ENCODE data around the gene TSPAN9. TPM values are rescaled to one million over a fixed set of nuclear protein-coding genes. Genes with fewer than 3 reads are reported as not detected.

Gene TSPAN9
- total RNA-seq, 1 experiment from 2014 or later, result 9.6 TPM

DNA sequence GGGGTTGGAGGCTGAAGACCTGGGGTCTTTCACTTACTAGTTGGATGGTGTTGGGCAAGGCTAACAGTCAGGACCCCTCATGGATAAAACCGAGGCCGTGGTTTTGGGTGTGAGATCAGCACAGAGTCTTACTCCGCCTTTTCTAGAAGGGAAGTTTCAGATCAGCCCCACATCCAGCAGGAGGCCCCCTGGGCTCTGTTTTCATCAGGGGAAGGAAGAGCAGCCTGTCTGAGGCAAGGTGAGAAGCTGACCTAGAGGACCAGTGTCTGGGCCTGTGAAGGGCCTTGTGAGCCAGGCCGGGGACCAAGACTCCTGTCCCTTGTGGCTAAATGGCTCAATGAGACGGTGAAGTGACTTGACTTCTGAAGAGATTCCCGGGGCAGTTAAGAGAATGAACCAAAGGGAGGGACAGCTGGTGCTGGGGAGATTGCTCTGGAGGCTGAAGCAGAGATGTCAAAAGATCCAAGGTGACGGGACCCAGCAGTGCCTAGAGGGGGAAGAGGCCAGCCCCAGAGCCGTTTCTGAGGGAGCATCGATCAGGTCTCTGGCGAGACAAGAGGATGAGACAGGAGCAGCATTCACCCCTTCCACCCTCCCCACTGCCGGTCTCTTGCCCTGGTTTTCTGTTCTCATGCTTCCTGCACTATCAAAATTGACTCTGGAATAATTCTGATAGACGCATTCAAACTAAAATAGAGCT is 40.1 kb upstream of the TSPAN9 start:
- CTCF ChIA-PET, result no interaction called here

DNA sequence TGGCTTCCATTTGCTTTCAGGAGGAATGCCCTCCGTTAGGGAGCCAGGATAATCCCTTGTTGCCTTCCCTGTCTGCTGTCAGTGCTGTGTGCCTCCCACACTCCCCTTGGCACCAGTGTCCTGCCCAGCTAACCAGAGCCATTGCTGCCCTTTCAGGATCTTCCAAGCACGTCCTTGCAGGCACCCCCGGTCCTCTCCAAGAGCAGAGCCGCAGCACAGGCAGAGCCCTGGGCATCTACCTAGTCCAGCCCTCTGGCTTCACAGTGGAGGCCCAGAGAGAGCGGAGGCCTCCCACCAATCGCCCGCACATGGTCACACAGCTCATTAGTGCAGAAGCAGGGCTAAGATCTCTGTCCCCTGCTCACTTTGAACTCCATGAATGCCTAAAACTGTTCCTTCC is 39.0 kb upstream of the TSPAN9 start:
- Histone ChIP-seq H3K27ac (no peak overlapping the region), H3K9me2 (ENCODE audit: insufficient read depth) (no peaks in the 10 kb centered on the region), H2AFZ (no peak overlapping the region), H3K4me2 (no peak overlapping the region), H3K27me3 (ENCODE audit: insufficient read depth, low read depth) (no peaks in the 10 kb centered on the region), H3K9me3 (ENCODE audit: insufficient read depth, low read depth) (no peaks in the 10 kb centered on the region), H3K4me3 (no peak overlapping the region), H3F3A (ENCODE audit: insufficient read depth, low read depth) (peaks cover 3% of the 10 kb centered on the region; the same call in 1 of the 2 replicates), H4K20me1 (ENCODE audit: insufficient read depth) (peaks cover 8% of the 10 kb centered on the region; the same call in 1 of the 2 replicates), H3K79me2 (ENCODE audit: low read depth) (no peaks in the 10 kb centered on the region), H3K36me3 (ENCODE audit: low read depth) (no peaks in the 10 kb centered on the region), H3K4me1 (replicated peaks; ENCODE audit: insufficient read depth) (no peaks in the 10 kb centered on the region)
- TF ChIP-seq EZH2 (IDR thresholded peaks at IDR 0.05; ENCODE audit: low read depth), result no peak
- intact Hi-C loops (cut with micrococcal nuclease; ENCODE audit: unreplicated experiment), result no loop called here
- POLR2A ChIA-PET (ENCODE audit: unreplicated experiment), result no interaction called here
- CTCF ChIA-PET, result no interaction called here
- no peak for DNase-seq
- no TSS peak for BruUV-seq (replicated peaks)

More for the DNA sequence above, 40.1 kb upstream of the TSPAN9 start:
- intact Hi-C loops (cut with micrococcal nuclease; ENCODE audit: unreplicated experiment), result no loop called here
- POLR2A ChIA-PET (ENCODE audit: unreplicated experiment), result interaction anchor here (0.6 kb wide), 1 partner anchor 1437 kb away, joined by 7 read pairs; no protein-coding TSS in a partner anchor
- DNase-seq, result no peak
- H3K4me1 ChIP-seq (replicated peaks; ENCODE audit: insufficient read depth), result no peaks in the 10 kb centered on the region
- peaks cover 8% of the 10 kb centered on the region; the same call in 1 of the 2 replicates for H4K20me1 ChIP-seq (ENCODE audit: insufficient read depth)
- no peaks in the 10 kb centered on the region for H3K27me3 ChIP-seq (ENCODE audit: insufficient read depth, low read depth)
- no TSS peak for BruUV-seq (replicated peaks)
- H3K9me3 ChIP-seq (ENCODE audit: insufficient read depth, low read depth), result no peaks in the 10 kb centered on the region
- no peak overlapping the region for H3K4me3 ChIP-seq
- peaks cover 3% of the 10 kb centered on the region; the same call in 1 of the 2 replicates for H3F3A ChIP-seq (ENCODE audit: insufficient read depth, low read depth)
- no peaks in the 10 kb centered on the region for H3K79me2 ChIP-seq (ENCODE audit: low read depth)
- no peak overlapping the region for H3K4me2 ChIP-seq
- H2AFZ ChIP-seq, result no peak overlapping the region
- H3K27ac ChIP-seq, result no peak overlapping the region
- TF ChIP-seq, protein P1, sequence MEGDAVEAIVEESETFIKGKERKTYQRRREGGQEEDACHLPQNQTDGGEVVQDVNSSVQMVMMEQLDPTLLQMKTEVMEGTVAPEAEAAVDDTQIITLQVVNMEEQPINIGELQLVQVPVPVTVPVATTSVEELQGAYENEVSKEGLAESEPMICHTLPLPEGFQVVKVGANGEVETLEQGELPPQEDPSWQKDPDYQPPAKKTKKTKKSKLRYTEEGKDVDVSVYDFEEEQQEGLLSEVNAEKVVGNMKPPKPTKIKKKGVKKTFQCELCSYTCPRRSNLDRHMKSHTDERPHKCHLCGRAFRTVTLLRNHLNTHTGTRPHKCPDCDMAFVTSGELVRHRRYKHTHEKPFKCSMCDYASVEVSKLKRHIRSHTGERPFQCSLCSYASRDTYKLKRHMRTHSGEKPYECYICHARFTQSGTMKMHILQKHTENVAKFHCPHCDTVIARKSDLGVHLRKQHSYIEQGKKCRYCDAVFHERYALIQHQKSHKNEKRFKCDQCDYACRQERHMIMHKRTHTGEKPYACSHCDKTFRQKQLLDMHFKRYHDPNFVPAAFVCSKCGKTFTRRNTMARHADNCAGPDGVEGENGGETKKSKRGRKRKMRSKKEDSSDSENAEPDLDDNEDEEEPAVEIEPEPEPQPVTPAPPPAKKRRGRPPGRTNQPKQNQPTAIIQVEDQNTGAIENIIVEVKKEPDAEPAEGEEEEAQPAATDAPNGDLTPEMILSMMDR (conservative IDR thresholded peaks at IDR 0.05), result no peak
- no peak for TF ChIP-seq EZH2 (IDR thresholded peaks at IDR 0.05; ENCODE audit: low read depth)
- no peaks in the 10 kb centered on the region for H3K9me2 ChIP-seq (ENCODE audit: insufficient read depth)
- H3K36me3 ChIP-seq (ENCODE audit: low read depth), result no peaks in the 10 kb centered on the region

- POLR2A ChIA-PET (ENCODE audit: unreplicated experiment), result no interaction called here
- no peak overlapping the region for H3K4me2 ChIP-seq
- no peak overlapping the region for H3K27ac ChIP-seq
- BruUV-seq (replicated peaks), result no TSS peak
- H3K4me1 ChIP-seq (replicated peaks; ENCODE audit: insufficient read depth), result no peaks in the 10 kb centered on the region
- no peaks in the 10 kb centered on the region for H3K27me3 ChIP-seq (ENCODE audit: insufficient read depth, low read depth)
- H3K4me3 ChIP-seq, result no peak overlapping the region
- no peaks in the 10 kb centered on the region for H3K36me3 ChIP-seq (ENCODE audit: low read depth)
- no peak overlapping the region for H2AFZ ChIP-seq
- no peaks in the 10 kb centered on the region for H3K9me2 ChIP-seq (ENCODE audit: insufficient read depth)
- intact Hi-C loops (cut with micrococcal nuclease; ENCODE audit: unreplicated experiment), result no loop called here
- TF ChIP-seq, protein P1 (conservative IDR thresholded peaks at IDR 0.05), result no peak
- TF ChIP-seq EZH2 (IDR thresholded peaks at IDR 0.05; ENCODE audit: low read depth), result no peak
- H3K9me3 ChIP-seq (ENCODE audit: insufficient read depth, low read depth), result no peaks in the 10 kb centered on the region
- peaks cover 5% of the 10 kb centered on the region; the same call in 1 of the 2 replicates for H4K20me1 ChIP-seq (ENCODE audit: insufficient read depth)
- DNase-seq, result no peak
- no peaks in the 10 kb centered on the region for H3K79me2 ChIP-seq (ENCODE audit: low read depth)
- H3F3A ChIP-seq (ENCODE audit: insufficient read depth, low read depth), result peaks cover 3% of the 10 kb centered on the region; the same call in 1 of the 2 replicates
- CTCF ChIA-PET, result no interaction called here
Observed at GRCh38 chr12:3038926-3039510, 38.2 kb upstream of the TSPAN9 start.
